HCT116 (cell line): ENCODE data around the gene SYN1.

ENCODE experiments used
- ELF1 ChIP-seq: IDR thresholded peaks from 2 replicates; pipeline ENCODE4 v1.6.1; 2012; ENCODE audit warnings: low read depth, borderline replicate concordance
- EZH2 ChIP-seq: fragments of 200-600 bp; sonication (generic); IDR thresholded peaks from 2 replicates; pipeline ENCODE4 v1.6.1; 2017; ENCODE audit warnings: antibody characterized with exemption, mixed run types
- EZH2phosphoT487 ChIP-seq: fragments of 200-600 bp; IDR thresholded peaks from 2 replicates; pipeline ENCODE4 v1.6.1; 2018; ENCODE audit warnings: antibody characterized with exemption, borderline replicate concordance
- POLR2A ChIP-seq: IDR thresholded peaks from 2 replicates; pipeline ENCODE4 v1.7.0; 2011; ENCODE audit warnings: borderline replicate concordance; ENCODE audit not compliant: insufficient read depth, insufficient read length; ENCODE audit errors: extremely low read depth
- POLR2AphosphoS5 ChIP-seq: IDR thresholded peaks from 2 replicates; pipeline ENCODE4 v1.6.1; 2011; ENCODE audit warnings: mild to moderate bottlenecking, low read depth, low read length, moderate library complexity
- SIN3A ChIP-seq: IDR thresholded peaks from 2 replicates; pipeline ENCODE4 v1.6.1; 2012; ENCODE audit warnings: low read depth
- SP1 ChIP-seq: IDR thresholded peaks from 2 replicates; pipeline ENCODE4 v1.6.1; 2012; ENCODE audit warnings: low read depth
- TCF7L2 ChIP-seq: IDR thresholded peaks from 2 replicates; pipeline ENCODE4 v1.7.0; 2011; ENCODE audit warnings: borderline replicate concordance, inconsistent platforms; ENCODE audit not compliant: insufficient read depth, insufficient read length; ENCODE audit errors: extremely low read depth
- YY1 ChIP-seq: IDR thresholded peaks from 2 replicates; pipeline ENCODE4 v1.6.1; 2011; ENCODE audit warnings: low read length, low read depth, moderate library complexity, mild to moderate bottlenecking; ENCODE audit not compliant: insufficient replicate concordance; ENCODE audit errors: extremely low read depth
- TF ChIP-seq, protein P1 (sequence below), 3 experiments: fragments of 200-600 bp in 1 of 3; sonication (generic) in 1 of 3; IDR thresholded peaks in 2 of 3; conservative IDR thresholded peaks in 1 of 3; 2 replicates each; pipeline ENCODE4 v1.5.1; 2012 to 2017; ENCODE audit warnings: low read depth in 2 of 3, low read length in 2 of 3, antibody characterized with exemption in 1 of 3, borderline replicate concordance in 1 of 3, control low read depth in 1 of 3, mild to moderate bottlenecking in 1 of 3, mixed read lengths in 1 of 3, mixed run types in 1 of 3, moderate library complexity in 1 of 3; ENCODE audit not compliant: insufficient read depth in 1 of 3

DNA sequence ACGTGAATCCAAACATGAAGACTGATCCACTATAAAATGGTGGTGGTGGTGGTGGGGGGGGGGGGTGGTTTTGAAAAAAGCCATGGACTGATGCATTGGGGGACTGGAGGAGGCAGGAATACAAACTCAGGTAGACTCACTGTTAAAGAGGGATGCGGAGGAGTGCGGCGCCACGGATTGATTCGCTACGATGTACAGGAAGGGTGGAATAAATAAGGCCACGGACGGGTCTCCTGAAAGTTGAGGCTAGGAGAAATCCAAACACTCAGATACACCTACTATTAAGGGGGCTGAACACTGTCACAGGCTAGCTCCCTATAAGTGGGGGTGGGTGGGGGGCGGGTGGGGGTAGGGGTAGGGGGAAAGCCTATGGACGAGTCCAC is 30.1 kb upstream of the SYN1 start:
- TF ChIP-seq, protein P1, sequence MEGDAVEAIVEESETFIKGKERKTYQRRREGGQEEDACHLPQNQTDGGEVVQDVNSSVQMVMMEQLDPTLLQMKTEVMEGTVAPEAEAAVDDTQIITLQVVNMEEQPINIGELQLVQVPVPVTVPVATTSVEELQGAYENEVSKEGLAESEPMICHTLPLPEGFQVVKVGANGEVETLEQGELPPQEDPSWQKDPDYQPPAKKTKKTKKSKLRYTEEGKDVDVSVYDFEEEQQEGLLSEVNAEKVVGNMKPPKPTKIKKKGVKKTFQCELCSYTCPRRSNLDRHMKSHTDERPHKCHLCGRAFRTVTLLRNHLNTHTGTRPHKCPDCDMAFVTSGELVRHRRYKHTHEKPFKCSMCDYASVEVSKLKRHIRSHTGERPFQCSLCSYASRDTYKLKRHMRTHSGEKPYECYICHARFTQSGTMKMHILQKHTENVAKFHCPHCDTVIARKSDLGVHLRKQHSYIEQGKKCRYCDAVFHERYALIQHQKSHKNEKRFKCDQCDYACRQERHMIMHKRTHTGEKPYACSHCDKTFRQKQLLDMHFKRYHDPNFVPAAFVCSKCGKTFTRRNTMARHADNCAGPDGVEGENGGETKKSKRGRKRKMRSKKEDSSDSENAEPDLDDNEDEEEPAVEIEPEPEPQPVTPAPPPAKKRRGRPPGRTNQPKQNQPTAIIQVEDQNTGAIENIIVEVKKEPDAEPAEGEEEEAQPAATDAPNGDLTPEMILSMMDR (IDR thresholded peaks at IDR 0.05 in 2 of 3, conservative IDR thresholded peaks at IDR 0.05 in 1 of 3; ENCODE audit: borderline replicate concordance in 1 of 3, insufficient read depth in 1 of 3, low read depth in 2 of 3, low read length in 2 of 3): no peak
- TF ChIP-seq ELF1: no peak
- TF ChIP-seq TCF7L2: no peak
- TF ChIP-seq EZH2: no peak
- no peak for TF ChIP-seq EZH2phosphoT487
- no peak for TF ChIP-seq YY1
- TF ChIP-seq POLR2AphosphoS5: no peak
- no peak for TF ChIP-seq POLR2A
- no peak for TF ChIP-seq SP1
- no peak for TF ChIP-seq SIN3A
